HepG2 (cell line): ENCODE results near the gene NUP85. TPM values are rescaled to one million over a fixed set of nuclear protein-coding genes. Genes with fewer than 3 reads are reported as not detected.

ENCODE experiments used
- ATAD3A ChIP-seq: sonication (generic); formaldehyde crosslinking; IDR thresholded peaks from 2 replicates; pipeline ENCODE4 v1.4.0; 2020; ENCODE audit warnings: missing genetic modification reagents
- FLYWCH1 ChIP-seq: sonication (generic); formaldehyde crosslinking; IDR thresholded peaks from 2 replicates; pipeline ENCODE4 v1.8.1; 2023; ENCODE audit warnings: mild to moderate bottlenecking, missing genetic modification reagents
- HES4 ChIP-seq: sonication (generic); formaldehyde crosslinking; IDR thresholded peaks from 2 replicates; pipeline ENCODE4 v1.9.0; 2021; ENCODE audit warnings: mild to moderate bottlenecking, missing genetic modification reagents, borderline replicate concordance
- NR2F6 ChIP-seq, 2 experiments: IDR thresholded peaks; 2 replicates each; pipeline ENCODE4 v1.6.1; 2016; ENCODE audit warnings: antibody characterized with exemption in 1 of 2, mild to moderate bottlenecking in 1 of 2
- RNF2 ChIP-seq: fragments of 450-650 bp; conservative IDR thresholded peaks from 2 replicates; pipeline ENCODE4 v1.6.1; 2016; ENCODE audit warnings: low read depth
- SKI ChIP-seq: fragments of 450-650 bp; IDR thresholded peaks from one replicate; pipeline ENCODE4 v1.6.1; 2018; ENCODE audit warnings: mild to moderate bottlenecking; ENCODE audit not compliant: partially characterized antibody
- SUZ12 ChIP-seq: fragments of 150-350 bp; IDR thresholded peaks from 2 replicates; pipeline ENCODE4 v1.6.1; 2014; ENCODE audit warnings: low read depth, low read length
- TBL1XR1 ChIP-seq: fragments of 150-350 bp; IDR thresholded peaks from 2 replicates; pipeline ENCODE4 v1.6.1; 2014; ENCODE audit warnings: borderline replicate concordance, low read length; ENCODE audit not compliant: partially characterized antibody
- ZBTB21 ChIP-seq: sonication (generic); formaldehyde crosslinking; IDR thresholded peaks from 2 replicates; pipeline ENCODE4 v1.4.0; 2020; ENCODE audit warnings: missing genetic modification reagents
- ZFP36L2 ChIP-seq: sonication (generic); formaldehyde crosslinking; IDR thresholded peaks from 2 replicates; pipeline ENCODE4 v1.4.0; 2020; ENCODE audit warnings: missing genetic modification reagents
- ZNF256 ChIP-seq: sonication (generic); formaldehyde crosslinking; conservative IDR thresholded peaks from 2 replicates; pipeline ENCODE4 v1.4.0; 2020; ENCODE audit warnings: missing genetic modification reagents
- ZNF460 ChIP-seq: sonication (generic); formaldehyde crosslinking; IDR thresholded peaks from 2 replicates; pipeline ENCODE4 v1.5.1; 2020; ENCODE audit warnings: missing genetic modification reagents, mild to moderate bottlenecking, borderline replicate concordance
- ZNF496 ChIP-seq: sonication (generic); formaldehyde crosslinking; IDR thresholded peaks from 2 replicates; pipeline ENCODE4 v1.8.1; 2023; ENCODE audit warnings: mild to moderate bottlenecking, moderate library complexity, missing genetic modification reagents; ENCODE audit not compliant: insufficient replicate concordance
- ZNF510 ChIP-seq: sonication (generic); formaldehyde crosslinking; IDR thresholded peaks from 2 replicates; pipeline ENCODE4 v1.4.0; 2020; ENCODE audit warnings: low read depth, mild to moderate bottlenecking, missing genetic modification reagents
- ZNF577 ChIP-seq: sonication (generic); formaldehyde crosslinking; IDR thresholded peaks from 2 replicates; pipeline ENCODE4 v1.4.0; 2020; ENCODE audit warnings: mild to moderate bottlenecking, low read depth, missing genetic modification reagents, borderline replicate concordance
- ZNF713 ChIP-seq: sonication (generic); formaldehyde crosslinking; IDR thresholded peaks from 2 replicates; pipeline ENCODE4 v1.4.0; 2020; ENCODE audit warnings: mild to moderate bottlenecking, missing genetic modification reagents
- ZSCAN25 ChIP-seq: sonication (generic); formaldehyde crosslinking; IDR thresholded peaks from 2 replicates; pipeline ENCODE4 v1.8.0; 2022; ENCODE audit warnings: mild to moderate bottlenecking, missing genetic modification reagents
- ZSCAN31 ChIP-seq: sonication (generic); formaldehyde crosslinking; IDR thresholded peaks from 2 replicates; pipeline ENCODE4 v1.5.0; 2020; ENCODE audit warnings: low read depth, mild to moderate bottlenecking, missing genetic modification reagents
- polyA plus RNA-seq, 8 experiments: library from polyadenylated mRNA; depleted of rRNA in 3 of 8; stranded (reverse) in 7 of 8; unstranded in 1 of 8; fragments of >200 nt; fragmentation: Illumina TruSeq in 4 of 8; extraction: Trizol in 4 of 8; gene quantifications; 2 replicates each; pipeline versions ENCODE4 v1.2.1 to v1.2.3, GENCODE V29; 2011 to 2016; ENCODE audit warnings: low read depth in 4 of 8, missing spikeins in 1 of 8, mixed read lengths in 1 of 8; ENCODE audit not compliant: insufficient read depth in 1 of 8
- total RNA-seq, 5 experiments: library from RNA; depleted of rRNA; stranded (reverse); fragments of >200 nt; fragmentation: Illumina TruSeq; extraction: Trizol; gene quantifications; 2 replicates each; pipeline ENCODE4 v1.2.3, GENCODE V29; 2016; ENCODE audit warnings: low read depth in 1 of 5
- TF ChIP-seq, protein P1 (sequence below): sonication (generic); formaldehyde crosslinking; IDR thresholded peaks from 2 replicates; pipeline ENCODE4 v1.5.0; 2020; ENCODE audit warnings: missing genetic modification reagents
- TF ChIP-seq, protein P2 (sequence below): sonication (generic); formaldehyde crosslinking; IDR thresholded peaks from 2 replicates; pipeline ENCODE4 v1.5.1; 2020; ENCODE audit warnings: missing genetic modification reagents, mild to moderate bottlenecking, borderline replicate concordance
- TF ChIP-seq, protein P3 (sequence below): sonication (generic); formaldehyde crosslinking; IDR thresholded peaks from 2 replicates; pipeline ENCODE4 v1.4.0; 2020; ENCODE audit warnings: missing genetic modification reagents, borderline replicate concordance
- TF ChIP-seq, protein P4 (sequence below): sonication (generic); formaldehyde crosslinking; IDR thresholded peaks from 2 replicates; pipeline ENCODE4 v1.4.0; 2020; ENCODE audit warnings: mild to moderate bottlenecking, missing genetic modification reagents

Gene NUP85
- total and polyA plus RNA-seq, 2 of the 13 experiments (the other 11 are each of a cell fraction or from before 2014, with no cell fraction given) = 89.1 to 124 TPM

DNA sequence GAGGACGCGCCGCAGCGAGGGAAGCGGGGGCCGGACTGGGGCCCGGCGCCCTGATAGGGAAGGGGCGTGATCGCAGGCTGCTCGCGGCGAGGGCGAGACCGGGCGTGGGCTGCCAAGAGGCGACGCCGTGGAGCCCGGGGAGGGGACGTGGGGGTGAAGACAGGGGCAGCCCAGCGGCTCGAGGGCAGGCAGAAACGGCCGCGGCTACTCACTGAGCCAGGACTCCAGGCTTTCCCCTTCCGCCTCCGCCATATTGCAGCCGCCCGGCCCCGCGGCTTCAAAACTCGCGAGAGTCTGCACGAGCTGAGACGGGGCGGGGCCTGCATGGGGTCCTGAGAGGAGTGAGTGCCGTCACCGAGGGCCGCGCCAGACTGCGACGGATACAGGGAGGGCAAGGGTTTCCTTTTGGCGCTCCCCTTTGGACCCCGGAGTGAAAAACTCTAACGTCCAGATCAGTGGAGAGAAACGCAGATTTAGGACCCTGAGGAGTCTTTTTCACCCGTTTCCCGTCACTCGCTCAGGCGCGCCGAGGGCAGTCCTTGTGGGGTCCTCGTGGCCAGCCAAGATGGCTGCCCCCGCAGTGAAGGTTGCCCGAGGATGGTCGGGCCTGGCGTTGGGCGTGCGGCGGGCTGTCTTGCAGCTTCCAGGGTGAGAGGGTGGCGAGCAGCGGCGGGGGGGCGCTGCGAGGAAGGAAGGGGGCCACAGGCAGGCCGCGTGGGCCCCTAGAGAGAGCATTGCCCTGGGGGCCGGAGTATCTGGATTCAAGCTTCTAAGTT is 56.0 kb downstream of the NUP85 start, which contains the start of the genes GGA3 and MRPS7 (continued):
- TF ChIP-seq ZSCAN31 (CRISPR knock-in tag) (peak; percentile 97), HES4 (CRISPR knock-in tag) (peak; percentile 80), SKI (peak; percentile 67), ZNF496 (CRISPR knock-in tag) (no peak), SUZ12 (no peak), ZBTB21 (CRISPR knock-in tag) (no peak), ZSCAN25 (CRISPR knock-in tag) (no peak), FLYWCH1 (CRISPR knock-in tag) (no peak), ZNF577 (CRISPR knock-in tag) (peak; percentile 41; the same call in 1 of the 2 replicates), ZNF460 (CRISPR knock-in tag) (no peak; the same call in 1 of the 2 replicates), ZNF256 (no peak; the same call in 1 of the 2 replicates), TBL1XR1 (no peak), ZFP36L2 (CRISPR knock-in tag) (no peak), ZNF713 (CRISPR knock-in tag) (0 out of 2 replicates have a peak, but pooled peaks have one; percentile 67), ATAD3A (CRISPR knock-in tag) (peak; percentile 21; the same call in 1 of the 2 replicates), RNF2 (peak; percentile 54; the same call in 1 of the 2 replicates), ZNF510 (CRISPR knock-in tag) (peak; percentile 55; the same call in 1 of the 2 replicates), NR2F6 (IDR thresholded peaks at IDR 0.05) (no peak), NR2F6 (CRISPR knock-in tag; IDR thresholded peaks at IDR 0.05) (peak; percentile 25)
- TF ChIP-seq, protein P1, sequence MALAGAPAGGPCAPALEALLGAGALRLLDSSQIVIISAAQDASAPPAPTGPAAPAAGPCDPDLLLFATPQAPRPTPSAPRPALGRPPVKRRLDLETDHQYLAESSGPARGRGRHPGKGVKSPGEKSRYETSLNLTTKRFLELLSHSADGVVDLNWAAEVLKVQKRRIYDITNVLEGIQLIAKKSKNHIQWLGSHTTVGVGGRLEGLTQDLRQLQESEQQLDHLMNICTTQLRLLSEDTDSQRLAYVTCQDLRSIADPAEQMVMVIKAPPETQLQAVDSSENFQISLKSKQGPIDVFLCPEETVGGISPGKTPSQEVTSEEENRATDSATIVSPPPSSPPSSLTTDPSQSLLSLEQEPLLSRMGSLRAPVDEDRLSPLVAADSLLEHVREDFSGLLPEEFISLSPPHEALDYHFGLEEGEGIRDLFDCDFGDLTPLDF (CRISPR knock-in tag) = no peak
- TF ChIP-seq, protein P2, sequence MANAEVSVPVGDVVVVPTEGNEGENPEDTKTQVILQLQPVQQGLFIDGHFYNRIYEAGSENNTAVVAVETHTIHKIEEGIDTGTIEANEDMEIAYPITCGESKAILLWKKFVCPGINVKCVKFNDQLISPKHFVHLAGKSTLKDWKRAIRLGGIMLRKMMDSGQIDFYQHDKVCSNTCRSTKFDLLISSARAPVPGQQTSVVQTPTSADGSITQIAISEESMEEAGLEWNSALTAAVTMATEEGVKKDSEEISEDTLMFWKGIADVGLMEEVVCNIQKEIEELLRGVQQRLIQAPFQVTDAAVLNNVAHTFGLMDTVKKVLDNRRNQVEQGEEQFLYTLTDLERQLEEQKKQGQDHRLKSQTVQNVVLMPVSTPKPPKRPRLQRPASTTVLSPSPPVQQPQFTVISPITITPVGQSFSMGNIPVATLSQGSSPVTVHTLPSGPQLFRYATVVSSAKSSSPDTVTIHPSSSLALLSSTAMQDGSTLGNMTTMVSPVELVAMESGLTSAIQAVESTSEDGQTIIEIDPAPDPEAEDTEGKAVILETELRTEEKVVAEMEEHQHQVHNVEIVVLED (CRISPR knock-in tag) = peak; percentile 82
- TF ChIP-seq, protein P3, sequence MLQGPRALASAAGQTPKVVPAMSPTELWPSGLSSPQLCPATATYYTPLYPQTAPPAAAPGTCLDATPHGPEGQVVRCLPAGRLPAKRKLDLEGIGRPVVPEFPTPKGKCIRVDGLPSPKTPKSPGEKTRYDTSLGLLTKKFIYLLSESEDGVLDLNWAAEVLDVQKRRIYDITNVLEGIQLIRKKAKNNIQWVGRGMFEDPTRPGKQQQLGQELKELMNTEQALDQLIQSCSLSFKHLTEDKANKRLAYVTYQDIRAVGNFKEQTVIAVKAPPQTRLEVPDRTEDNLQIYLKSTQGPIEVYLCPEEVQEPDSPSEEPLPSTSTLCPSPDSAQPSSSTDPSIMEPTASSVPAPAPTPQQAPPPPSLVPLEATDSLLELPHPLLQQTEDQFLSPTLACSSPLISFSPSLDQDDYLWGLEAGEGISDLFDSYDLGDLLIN = peak; percentile 74; the same call in 1 of the 2 replicates
- TF ChIP-seq, protein P4, sequence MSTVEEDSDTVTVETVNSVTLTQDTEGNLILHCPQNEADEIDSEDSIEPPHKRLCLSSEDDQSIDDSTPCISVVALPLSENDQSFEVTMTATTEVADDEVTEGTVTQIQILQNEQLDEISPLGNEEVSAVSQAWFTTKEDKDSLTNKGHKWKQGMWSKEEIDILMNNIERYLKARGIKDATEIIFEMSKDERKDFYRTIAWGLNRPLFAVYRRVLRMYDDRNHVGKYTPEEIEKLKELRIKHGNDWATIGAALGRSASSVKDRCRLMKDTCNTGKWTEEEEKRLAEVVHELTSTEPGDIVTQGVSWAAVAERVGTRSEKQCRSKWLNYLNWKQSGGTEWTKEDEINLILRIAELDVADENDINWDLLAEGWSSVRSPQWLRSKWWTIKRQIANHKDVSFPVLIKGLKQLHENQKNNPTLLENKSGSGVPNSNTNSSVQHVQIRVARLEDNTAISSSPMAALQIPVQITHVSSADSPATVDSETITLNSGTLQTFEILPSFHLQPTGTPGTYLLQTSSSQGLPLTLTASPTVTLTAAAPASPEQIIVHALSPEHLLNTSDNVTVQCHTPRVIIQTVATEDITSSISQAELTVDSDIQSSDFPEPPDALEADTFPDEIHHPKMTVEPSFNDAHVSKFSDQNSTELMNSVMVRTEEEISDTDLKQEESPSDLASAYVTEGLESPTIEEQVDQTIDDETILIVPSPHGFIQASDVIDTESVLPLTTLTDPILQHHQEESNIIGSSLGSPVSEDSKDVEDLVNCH = 0 out of 2 replicates have a peak, but pooled peaks have one; percentile 32
